HepG2 (cell line): Measurements from ENCODE around the gene PTPRH. TPM values are rescaled to one million over a fixed set of nuclear protein-coding genes. Genes with fewer than 3 reads are reported as not detected.
A peak's percentile ranks its signal among the peaks of the same experiment; 100 is the strongest.

ENCODE experiments used
- ARNTL ChIP-seq: sonication (generic); formaldehyde crosslinking; IDR thresholded peaks from 2 replicates; pipeline ENCODE4 v1.4.0; 2020; ENCODE audit warnings: mild to moderate bottlenecking, missing genetic modification reagents
- ATF3 ChIP-seq: sonication (generic); formaldehyde crosslinking; IDR thresholded peaks from 2 replicates; pipeline ENCODE4 v1.4.0; 2020; ENCODE audit warnings: missing genetic modification reagents
- EHMT2 ChIP-seq: fragments of 200-600 bp; sonication (generic); IDR thresholded peaks from 2 replicates; pipeline ENCODE4 v1.7.0; 2017; ENCODE audit warnings: antibody characterized with exemption, low read depth, low read length, borderline replicate concordance
- FOXM1 ChIP-seq: sonication (generic); formaldehyde crosslinking; IDR thresholded peaks from 2 replicates; pipeline ENCODE4 v1.5.0; 2020; ENCODE audit warnings: missing genetic modification reagents
- GABPA ChIP-seq, 2 experiments: IDR thresholded peaks; 2 replicates each; pipeline ENCODE4 v1.6.1; 2011 to 2016; ENCODE audit warnings: low read depth in 2 of 2, low read length in 1 of 2, missing biosample characterization in 1 of 2, missing genetic modification characterization in 1 of 2
- GABPB1 ChIP-seq: IDR thresholded peaks from 2 replicates; pipeline ENCODE4 v1.6.1; 2016; ENCODE audit warnings: mild to moderate bottlenecking, missing genetic modification reagents, moderate library complexity, missing compliant biosample characterization
- GATAD1 ChIP-seq: IDR thresholded peaks from 2 replicates; pipeline ENCODE4 v1.6.1; 2016; ENCODE audit warnings: missing genetic modification reagents, missing compliant biosample characterization
- GFI1 ChIP-seq: sonication (generic); formaldehyde crosslinking; IDR thresholded peaks from 2 replicates; pipeline ENCODE4 v1.5.0; 2020; ENCODE audit warnings: missing genetic modification reagents, mild to moderate bottlenecking, borderline replicate concordance
- HNRNPK ChIP-seq: fragments of 200-400 bp; formaldehyde crosslinking; IDR thresholded peaks from 2 replicates; pipeline ENCODE4 v1.6.1; 2018; ENCODE audit warnings: low read length, low read depth, moderate library complexity, mild to moderate bottlenecking; ENCODE audit not compliant: poor library complexity, severe bottlenecking
- MATR3 ChIP-seq: sonication (generic); formaldehyde crosslinking; IDR thresholded peaks from 2 replicates; pipeline ENCODE4 v1.4.0; 2020; ENCODE audit warnings: missing genetic modification reagents
- MYNN ChIP-seq: sonication (generic); formaldehyde crosslinking; IDR thresholded peaks from 2 replicates; pipeline ENCODE4 v1.4.0; 2020; ENCODE audit warnings: mild to moderate bottlenecking, low read depth, missing genetic modification reagents
- NCOR1 ChIP-seq: fragments of 200-600 bp; sonication (generic); IDR thresholded peaks from 2 replicates; pipeline ENCODE4 v1.7.0; 2017; ENCODE audit warnings: antibody characterized with exemption, low read length, borderline replicate concordance
- NR2F6 ChIP-seq, 2 experiments: IDR thresholded peaks; 2 replicates each; pipeline ENCODE4 v1.6.1; 2016; ENCODE audit warnings: antibody characterized with exemption in 1 of 2, mild to moderate bottlenecking in 1 of 2
- PATZ1 ChIP-seq: sonication (generic); formaldehyde crosslinking; IDR thresholded peaks from 2 replicates; pipeline ENCODE4 v1.4.0; 2020; ENCODE audit warnings: missing genetic modification reagents
- PLRG1 ChIP-seq: fragments of 450-650 bp; conservative IDR thresholded peaks from 2 replicates; pipeline ENCODE4 v1.6.1; 2016
- RAD51 ChIP-seq: fragments of 450-650 bp; IDR thresholded peaks from 2 replicates; pipeline ENCODE4 v1.6.1; 2016; ENCODE audit warnings: borderline replicate concordance
- SIN3B ChIP-seq: fragments of 150-350 bp; IDR thresholded peaks from 2 replicates; pipeline ENCODE4 v1.6.1; 2014; ENCODE audit warnings: low read length
- SP4 ChIP-seq: sonication (generic); formaldehyde crosslinking; IDR thresholded peaks from 2 replicates; pipeline ENCODE4 v1.8.1; 2023; ENCODE audit warnings: mild to moderate bottlenecking, missing genetic modification reagents
- TAF15 ChIP-seq: fragments of 200-400 bp; formaldehyde crosslinking; IDR thresholded peaks from one replicate; pipeline ENCODE4 v1.6.1; 2018; ENCODE audit warnings: mild to moderate bottlenecking, low read depth, low read length; ENCODE audit not compliant: poor library complexity, severe bottlenecking
- ZKSCAN1 ChIP-seq: fragments of 150-350 bp; IDR thresholded peaks from 2 replicates; pipeline ENCODE4 v1.6.1; 2014; ENCODE audit warnings: low read length
- ZNF207 ChIP-seq: fragments of 450-650 bp; IDR thresholded peaks from 2 replicates; pipeline ENCODE4 v1.6.1; 2016; ENCODE audit warnings: antibody characterized with exemption, borderline replicate concordance
- ZNF33A ChIP-seq: sonication (generic); formaldehyde crosslinking; IDR thresholded peaks from 2 replicates; pipeline ENCODE4 v1.5.1; 2020; ENCODE audit warnings: missing genetic modification reagents, mild to moderate bottlenecking, moderate library complexity, borderline replicate concordance
- ZNF496 ChIP-seq: sonication (generic); formaldehyde crosslinking; IDR thresholded peaks from 2 replicates; pipeline ENCODE4 v1.8.1; 2023; ENCODE audit warnings: mild to moderate bottlenecking, moderate library complexity, missing genetic modification reagents; ENCODE audit not compliant: insufficient replicate concordance
- ZNF687 ChIP-seq: sonication (generic); formaldehyde crosslinking; IDR thresholded peaks from 2 replicates; pipeline ENCODE4 v1.5.1; 2020; ENCODE audit warnings: mild to moderate bottlenecking, missing genetic modification reagents, moderate library complexity
- ZNF777 ChIP-seq: sonication (generic); formaldehyde crosslinking; IDR thresholded peaks from 2 replicates; pipeline ENCODE4 v1.4.0; 2020; ENCODE audit warnings: missing genetic modification reagents
- ZNF788 ChIP-seq: sonication (generic); formaldehyde crosslinking; IDR thresholded peaks from 2 replicates; pipeline ENCODE4 v1.5.0; 2020; ENCODE audit warnings: mild to moderate bottlenecking, missing genetic modification reagents, borderline replicate concordance
- polyA plus RNA-seq, 8 experiments: library from polyadenylated mRNA; depleted of rRNA in 3 of 8; stranded (reverse) in 7 of 8; unstranded in 1 of 8; fragments of >200 nt; fragmentation: Illumina TruSeq in 4 of 8; extraction: Trizol in 4 of 8; gene quantifications; 2 replicates each; pipeline versions ENCODE4 v1.2.1 to v1.2.3, GENCODE V29; 2011 to 2016; ENCODE audit warnings: low read depth in 4 of 8, missing spikeins in 1 of 8, mixed read lengths in 1 of 8; ENCODE audit not compliant: insufficient read depth in 1 of 8
- total RNA-seq, 5 experiments: library from RNA; depleted of rRNA; stranded (reverse); fragments of >200 nt; fragmentation: Illumina TruSeq; extraction: Trizol; gene quantifications; 2 replicates each; pipeline ENCODE4 v1.2.3, GENCODE V29; 2016; ENCODE audit warnings: low read depth in 1 of 5

PTPRH gene
- total and polyA plus RNA-seq, 2 of the 13 experiments (the other 11 are each of a cell fraction or from before 2014, with no cell fraction given): 14.7 to 125 TPM

- peak; percentile 21; the same call in 1 of the 2 replicates for TF ChIP-seq ZNF687 (CRISPR knock-in tag)
- TF ChIP-seq ZNF496 (CRISPR knock-in tag): no peak
- no peak for TF ChIP-seq ATF3 (CRISPR knock-in tag)
- TF ChIP-seq ZNF33A: no peak
- TF ChIP-seq ZNF777 (CRISPR knock-in tag): peak; percentile 72
- no peak for TF ChIP-seq GFI1 (CRISPR knock-in tag)
- no peak for TF ChIP-seq MATR3 (CRISPR knock-in tag)
- TF ChIP-seq ARNTL: no peak
- TF ChIP-seq GABPB1: peak; percentile 56; the same call in 1 of the 2 replicates
- no peak for TF ChIP-seq ZKSCAN1
- no peak for TF ChIP-seq GATAD1 (CRISPR knock-in tag)
- TF ChIP-seq NR2F6 (IDR thresholded peaks at IDR 0.05): no peak
- no peak for TF ChIP-seq NR2F6 (CRISPR knock-in tag; IDR thresholded peaks at IDR 0.05)
- no peak for TF ChIP-seq PLRG1
- TF ChIP-seq ZNF207: no peak
- no peak for TF ChIP-seq NCOR1
- TF ChIP-seq FOXM1 (CRISPR knock-in tag): no peak
- no peak for TF ChIP-seq TAF15
- TF ChIP-seq SIN3B: no peak
- TF ChIP-seq RAD51: no peak
- TF ChIP-seq ZNF788 (CRISPR knock-in tag): no peak
- no peak for TF ChIP-seq SP4 (CRISPR knock-in tag)
- no peak for TF ChIP-seq GABPA (IDR thresholded peaks at IDR 0.05; ENCODE audit: low read depth, low read length)
- TF ChIP-seq GABPA (CRISPR knock-in tag; IDR thresholded peaks at IDR 0.05; ENCODE audit: low read depth): peak; percentile 46
- TF ChIP-seq PATZ1: 0 out of 2 replicates have a peak, but pooled peaks have one; percentile 9
- TF ChIP-seq MYNN (CRISPR knock-in tag): no peak
- TF ChIP-seq EHMT2: no peak
- TF ChIP-seq HNRNPK: no peak
These were observed 62.5 kb downstream of the PTPRH start (continued) for GRCh38 chr19:55146705-55147273.
